Thymus (tissue), 11 donors: Measurements from ENCODE around the gene SMO. TPM values are rescaled to one million over a fixed set of nuclear protein-coding genes. Genes with fewer than 3 reads are reported as not detected.

Source experiments
- DNase-seq, 9 donors: peaks; one replicate each; pipeline ENCODE4 v3.0.0-alpha.2; 2013; ENCODE audit warnings: low spot score in 9 of 9, low read depth in 6 of 9, missing footprints in 1 of 9
- H3K27ac ChIP-seq, 2 donors: one replicate each; pipeline ENCODE4 v1.5.1; 2013; ENCODE audit warnings: control low read depth in 1 of 2, low read depth in 1 of 2, low read length in 1 of 2, mild to moderate bottlenecking in 1 of 2, moderate library complexity in 1 of 2
- H3K27me3 ChIP-seq, 2 donors: one replicate each; pipeline ENCODE4 v1.5.1; 2013; ENCODE audit warnings: low read length in 1 of 2; ENCODE audit not compliant: control insufficient read depth in 2 of 2, insufficient read depth in 1 of 2
- H3K36me3 ChIP-seq, 2 donors: one replicate each; pipeline ENCODE4 v1.5.1; 2013; ENCODE audit warnings: low read length in 1 of 2, mild to moderate bottlenecking in 1 of 2, moderate library complexity in 1 of 2; ENCODE audit not compliant: control insufficient read depth in 2 of 2, insufficient read depth in 2 of 2
- H3K4me1 ChIP-seq, 2 donors: one replicate each; pipeline ENCODE4 v1.5.1; 2013; ENCODE audit warnings: low read length in 2 of 2; ENCODE audit not compliant: control insufficient read depth in 2 of 2, insufficient read depth in 2 of 2
- H3K4me3 ChIP-seq, 2 donors: one replicate each; pipeline ENCODE4 v1.5.1; 2013; ENCODE audit warnings: low read length in 2 of 2, control low read depth in 1 of 2, mild to moderate bottlenecking in 1 of 2
- H3K9me3 ChIP-seq, 2 donors: one replicate each; pipeline ENCODE4 v1.5.1; 2013; ENCODE audit warnings: low read length in 1 of 2, mild to moderate bottlenecking in 1 of 2; ENCODE audit not compliant: control insufficient read depth in 2 of 2, insufficient read depth in 1 of 2
- WGBS: extraction: QIAGEN DNeasy Blood & Tissue Kit; methylation state at CpG from one replicate; pipeline ENCODE4 v1.1.7; 2013; 5-methylcytosine and 5-hydroxymethylcytosine counted together
- polyA plus RNA-seq: library from polyadenylated mRNA; stranded (reverse); fragments of 200-250 nt; gene quantifications from one replicate; pipeline ENCODE4 v1.2.3, GENCODE V29; 2013
- total RNA-seq: library from RNA; stranded (reverse); fragments of 120-200 nt; gene quantifications from one replicate; pipeline ENCODE4 v1.2.4, GENCODE V29; 2013
- donor health status: healthy.

SMO gene
- total and polyA plus RNA-seq, 2 donors: 4.6 to 11.7 TPM

GRCh38 chr7:129202058-129202777 lies 13.8 kb downstream of the SMO start:
- Histone ChIP-seq H3K36me3 (peaks cover 3 to 4% of the 10 kb centered on the region in 2 donors), H3K27ac (no peak overlapping the region), H3K9me3 (no peaks in the 10 kb centered on the region), H3K4me1 (no peaks in the 10 kb centered on the region), H3K4me3 (no peak overlapping the region), H3K27me3 (no peaks in the 10 kb centered on the region)
- 91% methylated on average over 8 of the region's 8 CpGs for whole genome bisulfite sequencing
- DNase-seq: no peak

GRCh38 chr7:129203050-129203741 lies 14.8 kb downstream of the SMO start:
- H3K4me1 ChIP-seq: no peaks in the 10 kb centered on the region
- 94% methylated on average over 14 of the region's 14 CpGs for WGBS
- no peak overlapping the region for H3K27ac ChIP-seq
- no peak overlapping the region for H3K4me3 ChIP-seq
- H3K27me3 ChIP-seq: no peaks in the 10 kb centered on the region
- peaks cover 3 to 4% of the 10 kb centered on the region in 2 donors for H3K36me3 ChIP-seq
- H3K9me3 ChIP-seq: no peaks in the 10 kb centered on the region
- no peak for DNase-seq

- 96% methylated on average over 29 of the region's 29 CpGs for WGBS
- Histone ChIP-seq H3K4me1 (no peaks in the 10 kb centered on the region), H3K27me3 (no peaks in the 10 kb centered on the region), H3K4me3 (no peak overlapping the region), H3K36me3 (peaks cover 3 to 10% of the 10 kb centered on the region in 2 donors), H3K9me3 (no peaks in the 10 kb centered on the region), H3K27ac (no peak overlapping the region)
- DNase-seq: no peak
Observed at GRCh38 chr7:129205126-129205818, 16.8 kb downstream of the SMO start.

GRCh38 chr7:129205987-129206785 lies 17.8 kb downstream of the SMO start:
- Histone ChIP-seq H3K4me3 (no peak overlapping the region), H3K27ac (no peak overlapping the region), H3K36me3 (peaks cover 3 to 13% of the 10 kb centered on the region in 2 donors), H3K4me1 (no peaks in the 10 kb centered on the region), H3K9me3 (no peaks in the 10 kb centered on the region), H3K27me3 (no peaks in the 10 kb centered on the region)
- no peak for DNase-seq
- 95% methylated on average over 18 of the region's 18 CpGs for WGBS

GRCh38 chr7:129208667-129209066 lies 20.2 kb downstream of the SMO start:
- Histone ChIP-seq H3K9me3 (no peaks in the 10 kb centered on the region), H3K4me1 (no peaks in the 10 kb centered on the region), H3K36me3 (peaks cover 3 to 13% of the 10 kb centered on the region in 2 donors), H3K4me3 (no peak overlapping the region), H3K27me3 (no peaks in the 10 kb centered on the region), H3K27ac (no peak overlapping the region)
- no peak for DNase-seq
- 94% methylated on average over 9 of the region's 9 CpGs for WGBS

GRCh38 chr7:129209067-129209926 lies 20.9 kb downstream of the SMO start:
- H3K36me3 ChIP-seq: peaks cover 3 to 13% of the 10 kb centered on the region in 2 donors
- no peaks in the 10 kb centered on the region for H3K9me3 ChIP-seq
- no peak overlapping the region for H3K27ac ChIP-seq
- H3K27me3 ChIP-seq: no peaks in the 10 kb centered on the region
- no peaks in the 10 kb centered on the region for H3K4me1 ChIP-seq
- DNase-seq: no peak
- H3K4me3 ChIP-seq: no peak overlapping the region
- whole genome bisulfite sequencing: 97% methylated on average over 15 of the region's 15 CpGs

- peak in 3 of 9 donors; percentile 51 to 72 (median 66) for DNase-seq
- H3K27me3 ChIP-seq: no peaks in the 10 kb centered on the region
Observed at GRCh38 chr7:129210256-129210988, 22.0 kb downstream of the SMO start.

GRCh38 chr7:129210989-129211312 lies 22.5 kb downstream of the SMO start:
- no peak for DNase-seq
- peaks cover 0 to 9% of the 10 kb centered on the region in 2 donors for H3K36me3 ChIP-seq
- peaks cover 0 to 5% of the 10 kb centered on the region in 2 donors for H3K9me3 ChIP-seq
- no peak overlapping the region for H3K4me3 ChIP-seq
- no peaks in the 10 kb centered on the region for H3K4me1 ChIP-seq
- no peaks in the 10 kb centered on the region for H3K27me3 ChIP-seq
- no peak overlapping the region for H3K27ac ChIP-seq
- 93% methylated on average over 14 of the region's 14 CpGs for WGBS

More at GRCh38 chr7:129210256-129210988, 22.0 kb downstream of the SMO start:
- peaks cover 0 to 13% of the 10 kb centered on the region in 2 donors for H3K36me3 ChIP-seq
- H3K9me3 ChIP-seq: peaks cover 0 to 2% of the 10 kb centered on the region in 2 donors
- WGBS: 83% methylated on average over 16 of the region's 16 CpGs
- no peak overlapping the region for H3K27ac ChIP-seq
- H3K4me3 ChIP-seq: no peak overlapping the region
- H3K4me1 ChIP-seq: no peaks in the 10 kb centered on the region
